Measurements from ENCODE around the gene VPS4B.

DNA sequence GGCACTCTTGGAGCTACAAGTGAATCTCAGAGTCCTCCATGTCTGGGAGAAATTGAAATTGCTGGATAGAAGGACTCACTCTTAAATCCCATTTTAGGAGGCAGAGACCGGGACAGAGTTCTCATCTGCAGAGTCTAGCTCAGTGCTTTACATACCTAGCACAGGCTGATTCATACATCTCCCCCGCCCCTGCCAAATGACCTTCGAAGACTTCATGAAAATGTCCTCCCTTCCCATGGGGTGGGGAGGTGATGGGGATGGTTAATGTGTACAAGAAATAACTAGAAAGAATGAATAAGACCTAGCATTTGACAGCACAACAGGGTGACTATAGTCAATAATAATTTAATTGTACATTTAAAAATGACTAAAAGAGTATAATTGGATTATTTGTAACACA lies 46.3 kb upstream of the VPS4B start:
- TF ChIP-seq, protein P1, sequence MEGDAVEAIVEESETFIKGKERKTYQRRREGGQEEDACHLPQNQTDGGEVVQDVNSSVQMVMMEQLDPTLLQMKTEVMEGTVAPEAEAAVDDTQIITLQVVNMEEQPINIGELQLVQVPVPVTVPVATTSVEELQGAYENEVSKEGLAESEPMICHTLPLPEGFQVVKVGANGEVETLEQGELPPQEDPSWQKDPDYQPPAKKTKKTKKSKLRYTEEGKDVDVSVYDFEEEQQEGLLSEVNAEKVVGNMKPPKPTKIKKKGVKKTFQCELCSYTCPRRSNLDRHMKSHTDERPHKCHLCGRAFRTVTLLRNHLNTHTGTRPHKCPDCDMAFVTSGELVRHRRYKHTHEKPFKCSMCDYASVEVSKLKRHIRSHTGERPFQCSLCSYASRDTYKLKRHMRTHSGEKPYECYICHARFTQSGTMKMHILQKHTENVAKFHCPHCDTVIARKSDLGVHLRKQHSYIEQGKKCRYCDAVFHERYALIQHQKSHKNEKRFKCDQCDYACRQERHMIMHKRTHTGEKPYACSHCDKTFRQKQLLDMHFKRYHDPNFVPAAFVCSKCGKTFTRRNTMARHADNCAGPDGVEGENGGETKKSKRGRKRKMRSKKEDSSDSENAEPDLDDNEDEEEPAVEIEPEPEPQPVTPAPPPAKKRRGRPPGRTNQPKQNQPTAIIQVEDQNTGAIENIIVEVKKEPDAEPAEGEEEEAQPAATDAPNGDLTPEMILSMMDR (conservative IDR thresholded peaks at IDR 0.05), result no peak
- no peak for TF ChIP-seq ZFX (IDR thresholded peaks at IDR 0.05)
